K562 (cell line): ENCODE measurements around the gene SLC9A3. TPM values are rescaled to one million over a fixed set of nuclear protein-coding genes. Genes with fewer than 3 reads are reported as not detected.

Experiments
- ATAC-seq: fragments of 200-7000 bp; cut with Tn5 transposase; 3 replicates; pipeline ENCODE4 v1.9.1; 2020; ENCODE audit warnings: moderate library complexity
- BruUV-seq: library from RNA; stranded (reverse); fragments of 400-500 nt; replicated peaks from 2 replicates; lab custom pipeline; 2021; lab: Mats Ljungman, UMichigan
- CTCF ChIA-PET: fragments of 300-600 bp; formaldehyde crosslinking; extraction: SDS; loops from one replicate; lab custom pipeline; 2021; ENCODE audit warnings: low intra/inter-chr PET ratio; lab: Yijun Ruan, JAX
- POLR2A ChIA-PET: fragments of 300-600, 350-650 bp; sonication (Branson Sonifier 250); formaldehyde crosslinking; extraction: SDS; loops from one replicate; lab custom pipeline; 2021; ENCODE audit warnings: antibody characterized with exemption, inconsistent platforms; lab: Yijun Ruan, JAX
- DNase-seq, 4 experiments: peaks; one replicate each; pipeline versions ENCODE4 v3.0.0 to v3.0.0-alpha.2; 2011 to 2018; ENCODE audit warnings: low spot score in 3 of 4, mixed read lengths in 3 of 4; ENCODE audit errors: extremely low read depth in 1 of 4
- FAIRE-seq: peaks from 2 replicates; lab custom pipeline; 2011; peaks lifted over from hg19 to GRCh38; lab: Jason Lieb, UNC
- H2AFZ ChIP-seq: 2 replicates; pipeline ENCODE4 v1.6.0; 2011; ENCODE audit warnings: low read depth, low read length, control low read depth, inconsistent platforms
- H3K27ac ChIP-seq: fragments of 200-600 bp; 3 replicates; pipeline ENCODE4 v1.8.0; 2011; ENCODE audit warnings: low read depth, mild to moderate bottlenecking, control low read depth, inconsistent platforms, low read length, moderate library complexity, mixed read lengths; ENCODE audit errors: extremely low read depth
- H3K27me3 ChIP-seq, 2 experiments: fragments of 300-600 bp in 1 of 2; 2 replicates in 1 of 2; 3 replicates in 1 of 2; pipeline versions ENCODE4 v1.6.0 to v1.8.0; 2011; ENCODE audit warnings: inconsistent platforms in 2 of 2, low read length in 2 of 2, mild to moderate bottlenecking in 1 of 2, mixed read lengths in 1 of 2, moderate library complexity in 1 of 2; ENCODE audit not compliant: control insufficient read depth in 2 of 2, insufficient read depth in 2 of 2
- H3K36me3 ChIP-seq: fragments of 300-600 bp; 3 replicates; pipeline ENCODE4 v1.8.0; 2011; ENCODE audit warnings: mild to moderate bottlenecking, low read length, inconsistent platforms; ENCODE audit not compliant: control insufficient read depth, insufficient read depth
- H3K4me1 ChIP-seq, 2 experiments: fragments of 200-600 bp in 1 of 2; replicated peaks in 1 of 2; 2 replicates in 1 of 2; 3 replicates in 1 of 2; pipeline versions ENCODE4 v1.5.1 to v1.8.0; 2011; ENCODE audit warnings: inconsistent platforms in 2 of 2, low read length in 2 of 2, mild to moderate bottlenecking in 1 of 2, mixed read lengths in 1 of 2, moderate library complexity in 1 of 2; ENCODE audit not compliant: control insufficient read depth in 2 of 2, insufficient read depth in 2 of 2
- H3K4me2 ChIP-seq: 2 replicates; pipeline ENCODE4 v1.6.1; 2011; ENCODE audit warnings: low read length, control low read depth, inconsistent platforms, mixed read lengths; ENCODE audit not compliant: insufficient read depth
- H3K4me3 ChIP-seq: fragments of 200-600 bp; sonication (generic), shearing (Covaris generic); 2 replicates; pipeline ENCODE4 v1.5.1; 2016; ENCODE audit warnings: control low read depth, inconsistent platforms
- H3K79me2 ChIP-seq: fragments of 200-600 bp; 3 replicates; pipeline ENCODE4 v1.8.0; 2011; ENCODE audit warnings: low read length, inconsistent platforms; ENCODE audit not compliant: control insufficient read depth, insufficient read depth
- H3K9ac ChIP-seq, 2 experiments: 2 replicates each; pipeline versions ENCODE4 v1.6.0 to v1.6.1; 2011; ENCODE audit warnings: low read depth in 2 of 2, low read length in 2 of 2, control low read depth in 1 of 2, inconsistent platforms in 1 of 2, mild to moderate bottlenecking in 1 of 2, mixed read lengths in 1 of 2; ENCODE audit not compliant: insufficient read depth in 1 of 2
- H3K9me1 ChIP-seq: one replicate; pipeline ENCODE4 v1.6.0; 2011; ENCODE audit warnings: inconsistent platforms, mild to moderate bottlenecking, low read length, moderate library complexity; ENCODE audit not compliant: control insufficient read depth, insufficient read depth
- H3K9me3 ChIP-seq: replicated peaks from 2 replicates; pipeline ENCODE4 v1.5.1; 2011; ENCODE audit warnings: low read depth, low read length, inconsistent platforms; ENCODE audit not compliant: control insufficient read depth, insufficient read depth
- H4K20me1 ChIP-seq: replicated peaks from 2 replicates; pipeline ENCODE4 v1.6.1; 2011; ENCODE audit warnings: low read length, inconsistent platforms, mixed read lengths; ENCODE audit not compliant: control insufficient read depth, insufficient read depth
- HDAC1 ChIP-seq, 2 experiments: fragments of 450-650 bp; IDR thresholded peaks; 2 replicates each; pipeline ENCODE4 v1.6.1; 2016 to 2017; ENCODE audit warnings: inconsistent platforms in 1 of 2, mild to moderate bottlenecking in 1 of 2, moderate library complexity in 1 of 2
- TSC22D4 ChIP-seq: fragments of 450-650 bp; IDR thresholded peaks from 2 replicates; pipeline ENCODE4 v1.6.1; 2016; ENCODE audit warnings: missing genetic modification characterization, missing biosample characterization, control low read depth
- WGBS: fragments of 100-300 bp; shearing (Covaris generic); methylation state at CpG from one replicate; pipeline ENCODE4 v1.1.6; 2016; ENCODE audit warnings: low coverage, mixed read lengths; ENCODE audit not compliant: insufficient coverage; ENCODE audit errors: missing lambda C conversion rate; 5-methylcytosine and 5-hydroxymethylcytosine counted together
- in situ Hi-C: fragments of 300-500 bp; cut with MboI; formaldehyde crosslinking; loops from 4 replicates; pipeline ENCODE4 v1.15.0; 2018; ENCODE audit warnings: inconsistent platforms, mixed read lengths
- intact Hi-C: fragments of 100-400 bp; cut with micrococcal nuclease; formaldehyde crosslinking; loops from 2 replicates; pipeline ENCODE4 v1.14.2; 2022
- polyA plus RNA-seq, 8 experiments: library from polyadenylated mRNA; depleted of rRNA in 4 of 8; stranded (reverse) in 5 of 8; unstranded in 3 of 8; fragments of >200 nt; fragmentation: Nextera tagmentation in 2 of 8; fragmentation: Illumina TruSeq in 1 of 8; extraction: Ambion mirVana in 2 of 8; extraction: Trizol in 1 of 8; gene quantifications; 2 replicates each; pipeline versions ENCODE4 v1.2.1 to v1.2.3, GENCODE V29; 2011 to 2014; ENCODE audit warnings: inconsistent platforms in 1 of 8, missing spikeins in 1 of 8
- total RNA-seq, 7 experiments: library from RNA; depleted of rRNA in 6 of 7; stranded (reverse); fragments of >200 nt in 6 of 7; fragmentation: Illumina TruSeq in 2 of 7; extraction: Trizol in 2 of 7; gene quantifications; 2 replicates each; pipeline versions ENCODE4 v1.2.1 to v1.2.3, GENCODE V29; 2011 to 2021; ENCODE audit warnings: low replicate concordance in 1 of 7
- TF ChIP-seq, protein P1 (sequence below): fragments of 450-650 bp; IDR thresholded peaks from 2 replicates; pipeline ENCODE4 v1.6.1; 2016; ENCODE audit warnings: low read depth
- TF ChIP-seq, protein P2 (sequence below): fragments of 450-650 bp; IDR thresholded peaks from 2 replicates; pipeline ENCODE4 v1.6.1; 2017; ENCODE audit warnings: mild to moderate bottlenecking, moderate library complexity

Gene SLC9A3
- total and polyA plus RNA-seq, 9 of the 15 experiments (the other 6 are each of a cell fraction or from before 2014, with no cell fraction given), result 1.5 to 5.8 (median 3.7) TPM; not detected in 2

DNA sequence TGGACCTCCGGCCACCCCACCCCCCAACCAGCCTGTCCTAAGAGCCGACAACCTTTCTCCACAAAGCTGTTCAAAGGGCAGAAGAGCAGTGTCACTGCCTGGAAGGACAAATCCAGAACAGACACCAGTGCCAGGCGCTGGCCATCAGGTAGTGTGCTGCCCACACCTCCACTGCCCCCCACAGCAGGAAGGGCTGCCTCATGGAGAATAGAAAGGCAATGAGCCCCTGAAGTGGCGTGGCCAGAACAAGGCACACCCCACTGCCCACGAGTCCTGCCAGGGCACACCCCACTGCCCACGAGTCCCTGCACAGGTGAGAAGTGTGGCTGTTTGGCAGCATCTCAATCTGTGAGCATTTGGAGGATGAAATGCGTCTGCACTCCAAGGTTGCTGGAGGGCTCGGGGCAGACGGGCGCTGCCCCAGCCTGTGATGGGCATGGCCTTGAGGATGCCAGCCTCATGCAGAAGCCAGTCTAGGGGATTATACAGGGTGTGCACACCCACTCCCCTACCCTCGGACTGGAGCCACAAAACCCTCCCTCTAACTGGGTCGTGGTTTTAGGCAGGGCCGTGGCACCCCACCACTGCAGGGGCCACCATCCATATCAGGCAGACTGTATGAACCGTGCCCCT is 2.3 kb upstream of the SLC9A3 start:
- no peak for ATAC-seq

DNA sequence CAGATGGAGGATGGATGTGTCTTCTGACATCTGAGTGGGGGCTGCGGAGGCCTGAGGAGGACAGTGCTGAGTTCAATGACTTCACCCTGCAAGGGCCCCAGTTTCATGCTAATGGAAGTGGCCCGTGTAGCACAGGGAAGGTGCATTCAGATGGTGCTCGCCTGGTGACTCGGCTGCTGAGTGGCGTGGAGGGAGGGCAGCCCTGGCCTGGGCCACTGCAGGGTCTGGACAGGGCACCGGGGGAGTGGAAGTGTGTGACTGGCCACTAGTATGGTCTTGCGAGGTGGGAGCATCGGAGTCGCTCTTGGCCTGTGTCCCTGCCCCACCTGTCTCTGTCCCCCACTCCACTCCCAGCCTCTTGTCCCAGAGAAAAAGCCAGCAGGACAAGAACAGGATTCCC is 1.7 kb upstream of the SLC9A3 start:
- DNase-seq (no peak), FAIRE-seq (no peak), ATAC-seq (no peak)
- in situ Hi-C loops, result no loop called here
- no peak overlapping the region for H3K4me3 ChIP-seq
- no peaks in the 10 kb centered on the region for H3K9me1 ChIP-seq
- H3K36me3 ChIP-seq, result no peaks in the 10 kb centered on the region
- H3K4me2 ChIP-seq, result no peak overlapping the region
- H3K27ac ChIP-seq, result no peak overlapping the region
- H3K9ac ChIP-seq, result no peak overlapping the region
- no peaks in the 10 kb centered on the region for H3K9me3 ChIP-seq
- peaks cover 0 to 25% of the 10 kb centered on the region in 2 experiments; a peak in 3 of 5 replicates for H3K4me1 ChIP-seq
- H2AFZ ChIP-seq, result no peak overlapping the region
- CTCF ChIA-PET, result no interaction called here
- H3K27me3 ChIP-seq, result peaks cover 34 to 76% of the 10 kb centered on the region in 2 experiments; a peak in 4 of 5 replicates
- intact Hi-C loops, result no loop called here
- no TSS peak for BruUV-seq
- peaks cover 23% of the 10 kb centered on the region for H4K20me1 ChIP-seq
- no peaks in the 10 kb centered on the region for H3K79me2 ChIP-seq
- 6% methylated on average over 9 of the region's 9 CpGs for WGBS
- POLR2A ChIA-PET, result interaction anchor here (0.7 kb wide), 1 partner anchor 14 kb away, joined by 3 read pairs; no protein-coding TSS in a partner anchor
- TF ChIP-seq TSC22D4 (tag) (no peak), HDAC1 (IDR thresholded peaks at IDR 0.05) (no peak)
- TF ChIP-seq, protein P1, sequence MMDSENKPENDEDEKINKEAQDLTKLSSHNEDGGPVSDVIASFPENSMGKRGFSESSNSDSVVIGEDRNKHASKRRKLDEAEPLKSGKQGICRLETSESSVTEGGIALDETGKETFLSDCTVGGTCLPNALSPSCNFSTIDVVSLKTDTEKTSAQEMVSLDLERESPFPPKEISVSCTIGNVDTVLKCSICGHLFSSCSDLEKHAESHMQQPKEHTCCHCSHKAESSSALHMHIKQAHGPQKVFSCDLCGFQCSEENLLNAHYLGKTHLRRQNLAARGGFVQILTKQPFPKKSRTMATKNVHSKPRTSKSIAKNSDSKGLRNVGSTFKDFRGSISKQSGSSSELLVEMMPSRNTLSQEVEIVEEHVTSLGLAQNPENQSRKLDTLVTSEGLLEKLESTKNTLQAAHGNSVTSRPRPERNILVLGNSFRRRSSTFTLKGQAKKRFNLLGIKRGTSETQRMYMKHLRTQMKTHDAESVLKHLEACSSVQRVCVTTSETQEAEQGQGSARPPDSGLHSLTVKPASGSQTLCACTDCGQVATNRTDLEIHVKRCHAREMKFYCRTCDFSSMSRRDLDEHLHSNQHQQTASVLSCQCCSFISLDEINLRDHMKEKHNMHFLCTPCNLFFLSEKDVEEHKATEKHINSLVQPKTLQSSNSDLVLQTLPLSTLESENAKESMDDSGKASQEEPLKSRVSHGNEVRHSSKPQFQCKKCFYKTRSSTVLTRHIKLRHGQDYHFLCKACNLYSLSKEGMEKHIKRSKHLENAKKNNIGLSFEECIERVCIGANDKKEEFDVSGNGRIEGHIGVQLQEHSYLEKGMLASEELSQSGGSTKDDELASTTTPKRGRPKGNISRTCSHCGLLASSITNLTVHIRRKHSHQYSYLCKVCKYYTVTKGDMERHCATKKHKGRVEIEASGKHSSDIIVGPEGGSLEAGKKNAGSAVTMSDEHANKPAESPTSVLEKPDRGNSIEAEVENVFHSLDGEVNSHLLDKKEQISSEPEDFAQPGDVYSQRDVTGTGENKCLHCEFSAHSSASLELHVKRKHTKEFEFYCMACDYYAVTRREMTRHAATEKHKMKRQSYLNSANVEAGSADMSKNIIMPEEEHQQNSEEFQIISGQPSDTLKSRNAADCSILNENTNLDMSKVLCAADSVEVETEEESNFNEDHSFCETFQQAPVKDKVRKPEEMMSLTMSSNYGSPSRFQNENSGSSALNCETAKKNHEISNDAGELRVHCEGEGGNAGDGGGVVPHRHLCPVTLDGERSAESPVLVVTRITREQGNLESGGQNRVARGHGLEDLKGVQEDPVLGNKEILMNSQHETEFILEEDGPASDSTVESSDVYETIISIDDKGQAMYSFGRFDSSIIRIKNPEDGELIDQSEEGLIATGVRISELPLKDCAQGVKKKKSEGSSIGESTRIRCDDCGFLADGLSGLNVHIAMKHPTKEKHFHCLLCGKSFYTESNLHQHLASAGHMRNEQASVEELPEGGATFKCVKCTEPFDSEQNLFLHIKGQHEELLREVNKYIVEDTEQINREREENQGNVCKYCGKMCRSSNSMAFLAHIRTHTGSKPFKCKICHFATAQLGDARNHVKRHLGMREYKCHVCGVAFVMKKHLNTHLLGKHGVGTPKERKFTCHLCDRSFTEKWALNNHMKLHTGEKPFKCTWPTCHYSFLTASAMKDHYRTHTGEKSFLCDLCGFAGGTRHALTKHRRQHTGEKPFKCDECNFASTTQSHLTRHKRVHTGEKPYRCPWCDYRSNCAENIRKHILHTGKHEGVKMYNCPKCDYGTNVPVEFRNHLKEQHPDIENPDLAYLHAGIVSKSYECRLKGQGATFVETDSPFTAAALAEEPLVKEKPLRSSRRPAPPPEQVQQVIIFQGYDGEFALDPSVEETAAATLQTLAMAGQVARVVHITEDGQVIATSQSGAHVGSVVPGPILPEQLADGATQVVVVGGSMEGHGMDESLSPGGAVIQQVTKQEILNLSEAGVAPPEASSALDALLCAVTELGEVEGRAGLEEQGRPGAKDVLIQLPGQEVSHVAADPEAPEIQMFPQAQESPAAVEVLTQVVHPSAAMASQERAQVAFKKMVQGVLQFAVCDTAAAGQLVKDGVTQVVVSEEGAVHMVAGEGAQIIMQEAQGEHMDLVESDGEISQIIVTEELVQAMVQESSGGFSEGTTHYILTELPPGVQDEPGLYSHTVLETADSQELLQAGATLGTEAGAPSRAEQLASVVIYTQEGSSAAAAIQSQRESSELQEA, result no peak

More for the DNA sequence above, 2.3 kb upstream of the SLC9A3 start:
- no peak overlapping the region for H3K9ac ChIP-seq
- WGBS, result under 1% methylated on average over 14 of the region's 14 CpGs
- peaks cover 22% of the 10 kb centered on the region for H4K20me1 ChIP-seq
- no peak overlapping the region for H3K4me2 ChIP-seq
- no peaks in the 10 kb centered on the region for H3K9me3 ChIP-seq
- H2AFZ ChIP-seq, result no peak overlapping the region
- BruUV-seq, result no TSS peak
- H3K9me1 ChIP-seq, result no peaks in the 10 kb centered on the region
- no peaks in the 10 kb centered on the region for H3K79me2 ChIP-seq
- in situ Hi-C loops, result no loop called here
- no peak for DNase-seq
- FAIRE-seq, result no peak
- POLR2A ChIA-PET, result interaction anchor here (0.7 kb wide), 1 partner anchor 15 kb away, joined by 3 read pairs; no protein-coding TSS in a partner anchor
- peaks cover 37 to 76% of the 10 kb centered on the region in 2 experiments; a peak in 4 of 5 replicates for H3K27me3 ChIP-seq
- CTCF ChIA-PET, result no interaction called here
- TF ChIP-seq, protein P2, sequence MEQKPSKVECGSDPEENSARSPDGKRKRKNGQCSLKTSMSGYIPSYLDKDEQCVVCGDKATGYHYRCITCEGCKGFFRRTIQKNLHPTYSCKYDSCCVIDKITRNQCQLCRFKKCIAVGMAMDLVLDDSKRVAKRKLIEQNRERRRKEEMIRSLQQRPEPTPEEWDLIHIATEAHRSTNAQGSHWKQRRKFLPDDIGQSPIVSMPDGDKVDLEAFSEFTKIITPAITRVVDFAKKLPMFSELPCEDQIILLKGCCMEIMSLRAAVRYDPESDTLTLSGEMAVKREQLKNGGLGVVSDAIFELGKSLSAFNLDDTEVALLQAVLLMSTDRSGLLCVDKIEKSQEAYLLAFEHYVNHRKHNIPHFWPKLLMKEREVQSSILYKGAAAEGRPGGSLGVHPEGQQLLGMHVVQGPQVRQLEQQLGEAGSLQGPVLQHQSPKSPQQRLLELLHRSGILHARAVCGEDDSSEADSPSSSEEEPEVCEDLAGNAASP, result no peak
- no peak overlapping the region for H3K27ac ChIP-seq
- H3K36me3 ChIP-seq, result no peaks in the 10 kb centered on the region
- intact Hi-C loops, result no loop called here
- peaks cover 0 to 23% of the 10 kb centered on the region in 2 experiments; a peak in 3 of 5 replicates for H3K4me1 ChIP-seq
- H3K4me3 ChIP-seq, result no peak overlapping the region
